Measurements from ENCODE around the gene MRFAP1. TPM values are rescaled to one million over a fixed set of nuclear protein-coding genes. Genes with fewer than 3 reads are reported as not detected.
"Not testable (repeated sequence)": the region's sequence is repeated elsewhere in the genome, so short reads cannot be mapped to it uniquely, and the experiment has no call there.

Gene MRFAP1
- total and polyA plus RNA-seq, 4 experiments from 2014 or later = 149 to 169 (median 157) TPM

- Histone ChIP-seq H3K27me3 (ENCODE audit: insufficient read depth, low read length) (no peaks in the 10 kb centered on the region), H3K27ac (ENCODE audit: low read depth, low read length) (no peak overlapping the region), H3K36me3 (ENCODE audit: insufficient read depth, low read length) (peaks cover 6% of the 10 kb centered on the region), H3K4me3 (ENCODE audit: low read length in 2 of 2) (no peak overlapping the region), H3K4me1 (ENCODE audit: insufficient read depth, low read length) (peaks cover 13% of the 10 kb centered on the region), H3K9me3 (ENCODE audit: control insufficient read depth in 1 of 2, low read length in 2 of 2) (no peaks in the 10 kb centered on the region)
- Mint-ChIP-seq H3K9me3 (no peaks in the 10 kb centered on the region), H3K4me1 (peaks cover 10 to 17% (median 14%) of the 10 kb centered on the region in 4 donors), H3K27me3 (no peaks in the 10 kb centered on the region), H3K36me3 (peaks cover 6 to 14% of the 10 kb centered on the region in 2 donors), H3K4me3 (no peak overlapping the region), H3K27ac (peak overlapping the region in 3 of 7 donors; percentile 7 to 64 (median 41))
- POLR2A ChIA-PET (ENCODE audit: partially characterized antibody) = interaction anchor here (1.5 kb wide), 1 partner anchor 11 kb away, joined by 3 read pairs; no protein-coding TSS in a partner anchor
- CTCF ChIA-PET (ENCODE audit: partially characterized antibody) = no interaction called here
- intact Hi-C loops (cut with micrococcal nuclease) = no loop called here
- no peak for DNase-seq
Observed at GRCh38 chr4:6647582-6648230, 7.2 kb downstream of the MRFAP1 start.

GRCh38 chr4:6649216-6649615 is 8.7 kb downstream of the MRFAP1 start:
- no peaks in the 10 kb centered on the region for H3K27me3 Mint-ChIP-seq
- peaks cover 2 to 8% (median 4%) of the 10 kb centered on the region in 4 donors for H3K4me1 Mint-ChIP-seq
- no peak overlapping the region for H3K27ac Mint-ChIP-seq
- ChIA-PET POLR2A (ENCODE audit: partially characterized antibody) (interaction anchor here (1.5 kb wide), 1 partner anchor 9 kb away, joined by 3 read pairs; no protein-coding TSS in a partner anchor), CTCF (ENCODE audit: partially characterized antibody) (no interaction called here)
- H3K27ac ChIP-seq (ENCODE audit: low read depth, low read length) = no peak overlapping the region
- H3K27me3 ChIP-seq (ENCODE audit: insufficient read depth, low read length) = no peaks in the 10 kb centered on the region
- intact Hi-C loops (cut with micrococcal nuclease) = no loop called here
- no peaks in the 10 kb centered on the region for H3K36me3 ChIP-seq (ENCODE audit: insufficient read depth, low read length)
- H3K36me3 Mint-ChIP-seq = peaks cover 0 to 3% of the 10 kb centered on the region in 2 donors
- no peaks in the 10 kb centered on the region for H3K9me3 ChIP-seq (ENCODE audit: control insufficient read depth in 1 of 2, low read length in 2 of 2)
- H3K4me3 ChIP-seq (ENCODE audit: low read length in 2 of 2) = no peak overlapping the region
- no peak for DNase-seq
- H3K4me1 ChIP-seq (ENCODE audit: insufficient read depth, low read length) = peaks cover 3% of the 10 kb centered on the region
- H3K9me3 Mint-ChIP-seq = peaks cover 0 to 1% (median 0%) of the 10 kb centered on the region in 8 donors
- H3K4me3 Mint-ChIP-seq = no peak overlapping the region

GRCh38 chr4:6654211-6654610 is 13.7 kb downstream of the MRFAP1 start:
- H3K27ac Mint-ChIP-seq; H3K9me3 Mint-ChIP-seq; intact Hi-C loops (cut with micrococcal nuclease); H3K27me3 Mint-ChIP-seq; H3K36me3 Mint-ChIP-seq; H3K36me3 ChIP-seq (ENCODE audit: insufficient read depth, low read length); H3K4me3 Mint-ChIP-seq; DNase-seq; H3K27me3 ChIP-seq (ENCODE audit: insufficient read depth, low read length); H3K4me1 ChIP-seq (ENCODE audit: insufficient read depth, low read length); H3K4me3 ChIP-seq (ENCODE audit: low read length in 2 of 2); H3K9me3 ChIP-seq (ENCODE audit: control insufficient read depth in 1 of 2, low read length in 2 of 2); H3K27ac ChIP-seq (ENCODE audit: low read depth, low read length); CTCF ChIA-PET (ENCODE audit: partially characterized antibody): not testable (repeated sequence)
- H3K4me1 Mint-ChIP-seq = peaks cover 0 to 12% (median 5%) of the 10 kb centered on the region in 4 donors
- POLR2A ChIA-PET (ENCODE audit: partially characterized antibody) = interaction anchor here (4.4 kb wide), 1 partner anchor 12 kb away, joined by 27 read pairs; the partner anchor contains the start of gene MRFAP1

GRCh38 chr4:6655291-6655690 is 14.8 kb downstream of the MRFAP1 start:
- H3K27me3 Mint-ChIP-seq; DNase-seq; intact Hi-C loops (cut with micrococcal nuclease); H3K4me3 ChIP-seq (ENCODE audit: low read length in 2 of 2); H3K36me3 Mint-ChIP-seq; H3K27me3 ChIP-seq (ENCODE audit: insufficient read depth, low read length); H3K4me3 Mint-ChIP-seq; H3K36me3 ChIP-seq (ENCODE audit: insufficient read depth, low read length); H3K27ac ChIP-seq (ENCODE audit: low read depth, low read length); CTCF ChIA-PET (ENCODE audit: partially characterized antibody); H3K27ac Mint-ChIP-seq; H3K9me3 Mint-ChIP-seq; H3K9me3 ChIP-seq (ENCODE audit: control insufficient read depth in 1 of 2, low read length in 2 of 2): not testable (repeated sequence)
- peaks cover 0 to 18% (median 7%) of the 10 kb centered on the region in 4 donors for H3K4me1 Mint-ChIP-seq
- H3K4me1 ChIP-seq (ENCODE audit: insufficient read depth, low read length) = peaks cover 13% of the 10 kb centered on the region
- POLR2A ChIA-PET (ENCODE audit: partially characterized antibody) = interaction anchor here (1.8 to 4.8 kb wide), 3 partner anchors 13 to 18 kb away, joined by 5 to 44 read pairs (median 27); partner anchors contain the start of gene MRFAP1

GRCh38 chr4:6655924-6656323 is 15.4 kb downstream of the MRFAP1 start:
- Mint-ChIP-seq H3K36me3 (no peaks in the 10 kb centered on the region), H3K27me3 (no peaks in the 10 kb centered on the region), H3K4me1 (peaks cover 0 to 18% (median 7%) of the 10 kb centered on the region in 4 donors), H3K9me3 (peaks cover 0 to 4% (median 0%) of the 10 kb centered on the region in 8 donors), H3K27ac (peak overlapping the region in 1 of 7 donors; percentile 22), H3K4me3 (no peak overlapping the region)
- DNase-seq = no peak
- H3K4me3 ChIP-seq (ENCODE audit: low read length in 2 of 2) = no peak overlapping the region
- no peaks in the 10 kb centered on the region for H3K36me3 ChIP-seq (ENCODE audit: insufficient read depth, low read length)
- no peaks in the 10 kb centered on the region for H3K9me3 ChIP-seq (ENCODE audit: control insufficient read depth in 1 of 2, low read length in 2 of 2)
- no peak overlapping the region for H3K27ac ChIP-seq (ENCODE audit: low read depth, low read length)
- intact Hi-C loops (cut with micrococcal nuclease) = no loop called here
- ChIA-PET CTCF (ENCODE audit: partially characterized antibody) (no interaction called here), POLR2A (ENCODE audit: partially characterized antibody) (interaction anchor here (1.0 to 4.8 kb wide), 3 partner anchors 15 to 40 kb away, joined by 3 to 44 read pairs (median 5); partner anchors contain the start of gene MRFAP1)
- peaks cover 13% of the 10 kb centered on the region for H3K4me1 ChIP-seq (ENCODE audit: insufficient read depth, low read length)
- H3K27me3 ChIP-seq (ENCODE audit: insufficient read depth, low read length) = no peaks in the 10 kb centered on the region

- Histone ChIP-seq H3K36me3 (ENCODE audit: insufficient read depth, low read length) (no peaks in the 10 kb centered on the region), H3K4me1 (ENCODE audit: insufficient read depth, low read length) (peaks cover 13% of the 10 kb centered on the region), H3K9me3 (ENCODE audit: control insufficient read depth in 1 of 2, low read length in 2 of 2) (no peaks in the 10 kb centered on the region), H3K27me3 (ENCODE audit: insufficient read depth, low read length) (no peaks in the 10 kb centered on the region), H3K4me3 (ENCODE audit: low read length in 2 of 2) (no peak overlapping the region), H3K27ac (ENCODE audit: low read depth, low read length) (no peak overlapping the region)
- ChIA-PET POLR2A (ENCODE audit: partially characterized antibody) (interaction anchor here (1.3 to 4.8 kb wide), 7 partner anchors 15 to 58 kb away, joined by 3 to 59 read pairs (median 6); partner anchors contain the start of genes BLOC1S4 and MRFAP1), CTCF (ENCODE audit: partially characterized antibody) (interaction anchor here (1.0 to 2.0 kb wide), 3 partner anchors 12 to 216 kb away, joined by 3 to 9 read pairs (median 6); no protein-coding TSS in a partner anchor)
- intact Hi-C loops (cut with micrococcal nuclease) = loop anchor here (2.0 kb wide), 1 partner anchor 17 kb away; the partner anchor contains the start of gene MRFAP1
- Mint-ChIP-seq H3K27me3 (no peaks in the 10 kb centered on the region), H3K4me1 (peaks cover 0 to 19% (median 7%) of the 10 kb centered on the region in 4 donors), H3K36me3 (no peaks in the 10 kb centered on the region), H3K9me3 (peaks cover 0 to 4% (median 0%) of the 10 kb centered on the region in 8 donors), H3K4me3 (peak overlapping the region in 5 of 8 donors; percentile 39 to 76 (median 55)), H3K27ac (peak overlapping the region in 2 of 7 donors; percentile 50 to 70)
- no peak for DNase-seq
Observed at GRCh38 chr4:6657242-6658208, 17.0 kb downstream of the MRFAP1 start.
